Suppressor macrophage treated with lipopolysaccharide for 4 hours (primary cell): ENCODE measurements around the gene CHRNA7.
"Not testable (repeated sequence)": the region's sequence is repeated elsewhere in the genome, so short reads cannot be mapped to it uniquely, and the experiment has no call there.

ENCODE experiments used
- DNase-seq: peaks from one replicate; pipeline ENCODE4 v3.0.0-alpha.2; 2020

The CHRNA7 gene

DNA sequence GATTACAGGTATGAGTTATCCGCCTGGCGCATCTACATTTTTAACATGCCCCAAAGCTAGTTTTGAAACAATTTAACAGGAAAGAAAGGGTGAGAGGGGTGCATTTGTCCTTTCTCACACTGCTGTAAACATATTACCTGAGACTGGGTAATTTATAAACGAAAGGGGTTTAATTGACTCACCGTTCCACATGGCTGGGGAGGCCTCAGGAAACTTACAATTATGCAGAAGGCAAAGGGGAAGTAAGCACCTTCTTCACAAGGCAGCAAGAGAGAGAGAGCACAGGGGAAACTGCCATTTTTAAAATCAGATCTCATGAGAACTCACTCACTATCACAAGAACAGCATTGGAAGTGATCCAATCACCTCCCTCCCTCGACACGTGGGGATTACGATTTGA is 165.9 kb downstream of the CHRNA7 start:
- not testable (repeated sequence) for DNase-seq

DNA sequence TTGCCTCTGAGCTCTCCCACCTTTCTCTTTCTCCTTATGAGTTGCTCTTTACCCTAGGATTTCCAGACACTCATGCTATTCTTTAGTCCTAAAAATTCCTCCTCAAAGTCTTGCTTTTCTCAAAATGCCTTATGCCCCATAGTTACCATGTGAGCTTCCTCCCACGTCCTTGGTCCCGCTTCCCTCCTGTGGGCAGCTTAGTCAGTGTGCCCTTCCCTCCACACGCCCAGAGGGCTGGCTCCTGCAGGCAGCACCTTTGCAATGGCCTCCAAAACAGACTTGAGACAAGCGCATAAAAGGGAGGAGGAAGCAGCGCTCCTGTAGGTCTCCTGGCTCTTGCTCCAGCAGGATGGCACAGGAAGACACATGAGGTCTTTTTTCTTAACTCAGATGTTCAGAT is 168.6 kb downstream of the CHRNA7 start:
- DNase-seq = not testable (repeated sequence)

- DNase-seq = not testable (repeated sequence)
These were observed 178.8 kb downstream of the CHRNA7 start for GRCh38 chr15:32209081-32209480.

GRCh38 chr15:32218666-32219065 is 188.4 kb downstream of the CHRNA7 start:
- no peak for DNase-seq
